ENCODE measurements around the gene PAK1.

DNA sequence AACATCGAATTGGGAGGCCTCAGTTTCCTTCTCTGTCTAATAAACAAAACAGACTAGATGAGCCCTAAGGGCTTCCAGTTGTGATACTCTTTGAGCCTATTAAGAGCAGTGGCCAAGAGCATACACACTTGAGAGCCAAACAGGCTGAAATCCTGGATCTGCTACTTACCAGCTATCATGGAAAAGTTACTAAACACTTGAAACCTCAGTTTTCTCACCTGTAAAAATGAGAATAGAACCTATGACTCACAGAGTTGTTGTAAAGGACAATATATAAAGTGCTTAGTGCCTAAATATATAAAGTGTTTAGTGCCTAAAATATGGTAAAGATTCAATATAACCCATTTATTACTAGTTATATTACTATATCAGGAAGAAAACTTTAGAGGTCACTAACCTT is 148.7 kb downstream of the PAK1 start:
- TF ChIP-seq EZH2phosphoT487 (IDR thresholded peaks at IDR 0.05; ENCODE audit: borderline replicate concordance, low read length) = no peak
- TF ChIP-seq, protein P1, sequence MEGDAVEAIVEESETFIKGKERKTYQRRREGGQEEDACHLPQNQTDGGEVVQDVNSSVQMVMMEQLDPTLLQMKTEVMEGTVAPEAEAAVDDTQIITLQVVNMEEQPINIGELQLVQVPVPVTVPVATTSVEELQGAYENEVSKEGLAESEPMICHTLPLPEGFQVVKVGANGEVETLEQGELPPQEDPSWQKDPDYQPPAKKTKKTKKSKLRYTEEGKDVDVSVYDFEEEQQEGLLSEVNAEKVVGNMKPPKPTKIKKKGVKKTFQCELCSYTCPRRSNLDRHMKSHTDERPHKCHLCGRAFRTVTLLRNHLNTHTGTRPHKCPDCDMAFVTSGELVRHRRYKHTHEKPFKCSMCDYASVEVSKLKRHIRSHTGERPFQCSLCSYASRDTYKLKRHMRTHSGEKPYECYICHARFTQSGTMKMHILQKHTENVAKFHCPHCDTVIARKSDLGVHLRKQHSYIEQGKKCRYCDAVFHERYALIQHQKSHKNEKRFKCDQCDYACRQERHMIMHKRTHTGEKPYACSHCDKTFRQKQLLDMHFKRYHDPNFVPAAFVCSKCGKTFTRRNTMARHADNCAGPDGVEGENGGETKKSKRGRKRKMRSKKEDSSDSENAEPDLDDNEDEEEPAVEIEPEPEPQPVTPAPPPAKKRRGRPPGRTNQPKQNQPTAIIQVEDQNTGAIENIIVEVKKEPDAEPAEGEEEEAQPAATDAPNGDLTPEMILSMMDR (conservative IDR thresholded peaks at IDR 0.05; ENCODE audit: low read depth, low read length) = no peak
